NCI-H1930 (cell line): Measurements from ENCODE around the gene MAP2K2.
A peak's percentile ranks its signal among the peaks of the same experiment; 100 is the strongest.

Experiments used
- DNase-seq, 2 experiments: peaks; one replicate each; lab custom pipeline; 2025; lab: John Stamatoyannopoulos, UW

The MAP2K2 gene

GRCh38 chr19:4077800-4078684, 45.9 kb downstream of the MAP2K2 start:
- DNase-seq = no peak

- DNase-seq = no peak
Measured at GRCh38 chr19:4077007-4077374, 46.9 kb downstream of the MAP2K2 start.

- DNase-seq = no peak
Measured at GRCh38 chr19:4075373-4075772, 48.5 kb downstream of the MAP2K2 start.

GRCh38 chr19:4071610-4072009, 52.3 kb downstream of the MAP2K2 start:
- DNase-seq = no peak

GRCh38 chr19:4069331-4069959, 54.5 kb downstream of the MAP2K2 start:
- no peak for DNase-seq

- no peak for DNase-seq
Measured at GRCh38 chr19:4068047-4068966, 55.6 kb downstream of the MAP2K2 start.

- peak; percentile 46 to 55 for DNase-seq
Measured at GRCh38 chr19:4067396-4068046, 56.4 kb downstream of the MAP2K2 start.

GRCh38 chr19:4066682-4067395, 57.1 kb downstream of the MAP2K2 start, which contains the start of gene ZBTB7A:
Gene ZBTB7A, minus strand, starts transcription at chr19:4066899. Its CDS starts 11,667 bp downstream, at chr19:4055232.
- DNase-seq = peak; percentile 54 to 73

- no peak for DNase-seq
Measured at GRCh38 chr19:4066176-4066606, 57.7 kb downstream of the MAP2K2 start.

- peak; percentile 76 to 90 for DNase-seq
Measured at GRCh38 chr19:4065430-4066175, 58.3 kb downstream of the MAP2K2 start.

GRCh38 chr19:4064496-4065260, 59.2 kb downstream of the MAP2K2 start:
- no peak for DNase-seq

GRCh38 chr19:4064149-4064495, 59.8 kb downstream of the MAP2K2 start:
- no peak for DNase-seq

- no peak for DNase-seq
Measured at GRCh38 chr19:4063369-4064148, 60.4 kb downstream of the MAP2K2 start.

GRCh38 chr19:4062419-4063368, 61.2 kb downstream of the MAP2K2 start:
- DNase-seq = no peak

- no peak for DNase-seq
Measured at GRCh38 chr19:4061683-4062418, 62.1 kb downstream of the MAP2K2 start.

GRCh38 chr19:4061178-4061682, 62.7 kb downstream of the MAP2K2 start:
- DNase-seq = no peak
